Natural killer cell (primary cell): Measurements from ENCODE around the gene PYHIN1. TPM values are rescaled to one million over a fixed set of nuclear protein-coding genes. Genes with fewer than 3 reads are reported as not detected.
A peak's percentile ranks its signal among the peaks of the same experiment; 100 is the strongest.

Experiments used
- ATAC-seq, 3 donors: fragments of 150-1000 bp in 2 of 3; fragments of 200-7000 bp in 1 of 3; cut with Tn5 transposase; 1 replicate in 1 of 3; 2 replicates in 2 of 3; pipeline ENCODE4 v1.10.0; 2021; ENCODE audit warnings: mild to moderate bottlenecking in 2 of 3, moderate library complexity in 2 of 3
- DNase-seq, 2 donors: peaks; one replicate each; pipeline versions ENCODE4 v3.0.0 to v3.0.0-alpha.2; 2013 to 2021; ENCODE audit warnings: mixed read lengths in 1 of 2
- H3K27ac ChIP-seq: one replicate; pipeline ENCODE4 v1.5.1; 2013; ENCODE audit warnings: mild to moderate bottlenecking, low read length
- H3K27me3 ChIP-seq: one replicate; pipeline ENCODE4 v1.6.1; 2013; ENCODE audit warnings: low read length; ENCODE audit not compliant: control insufficient read depth, insufficient read depth
- H3K36me3 ChIP-seq: one replicate; pipeline ENCODE4 v1.6.1; 2013; ENCODE audit warnings: low read length; ENCODE audit not compliant: control insufficient read depth, insufficient read depth
- H3K4me1 ChIP-seq: one replicate; pipeline ENCODE4 v1.6.1; 2013; ENCODE audit warnings: low read length; ENCODE audit not compliant: control insufficient read depth, insufficient read depth
- H3K4me3 ChIP-seq: one replicate; pipeline ENCODE4 v1.5.1; 2013; ENCODE audit warnings: low read length
- H3K9me3 ChIP-seq: one replicate; pipeline ENCODE4 v1.6.1; 2013; ENCODE audit warnings: low read length; ENCODE audit not compliant: control insufficient read depth, insufficient read depth
- H3K27ac Mint-ChIP-seq, 2 donors: one replicate each; pipeline ENCODE4 v1.8.0; 2022; ENCODE audit warnings: mild to moderate bottlenecking in 2 of 2, mixed read lengths in 2 of 2, moderate library complexity in 1 of 2
- H3K27me3 Mint-ChIP-seq, 2 donors: one replicate each; pipeline ENCODE4 v1.8.0; 2022; ENCODE audit warnings: low read depth in 2 of 2, mixed read lengths in 2 of 2
- H3K36me3 Mint-ChIP-seq: one replicate; pipeline ENCODE4 v1.8.0; 2022; ENCODE audit warnings: mixed read lengths
- H3K4me1 Mint-ChIP-seq, 2 donors: one replicate each; pipeline ENCODE4 v1.8.0; 2022; ENCODE audit warnings: mixed read lengths in 2 of 2
- H3K4me3 Mint-ChIP-seq: one replicate; pipeline ENCODE4 v1.8.0; 2022; ENCODE audit warnings: mild to moderate bottlenecking, moderate library complexity, mixed read lengths
- H3K9me3 Mint-ChIP-seq, 2 donors: one replicate each; pipeline ENCODE4 v1.8.0; 2022; ENCODE audit warnings: mixed read lengths in 2 of 2
- WGBS: methylation state at CpG from one replicate; pipeline ENCODE4 v1.1.7; 2013; ENCODE audit warnings: missing lambda C conversion rate; ENCODE audit not compliant: insufficient coverage; 5-methylcytosine and 5-hydroxymethylcytosine counted together
- intact Hi-C: fragments of 100-400 bp; cut with micrococcal nuclease; formaldehyde crosslinking; loops from one replicate; pipeline ENCODE4 v1.14.2; 2022
- total RNA-seq, 4 donors: library from RNA; stranded (reverse); fragments of 120-200 nt in 1 of 4; gene quantifications; one replicate each; pipeline versions ENCODE4 v1.2.3 to v1.2.4, GENCODE V29; 2013 to 2022
- TF ChIP-seq, protein P1 (sequence below): fragments of 200-600 bp; IDR thresholded peaks from one replicate; pipeline ENCODE4 v1.8.0; 2022; ENCODE audit warnings: antibody characterized with exemption

The PYHIN1 gene
- 100 to 1,000 TPM; 171 to 313 (median 197) TPM for total RNA-seq
- total RNA-seq (2013) = 282 TPM

DNA sequence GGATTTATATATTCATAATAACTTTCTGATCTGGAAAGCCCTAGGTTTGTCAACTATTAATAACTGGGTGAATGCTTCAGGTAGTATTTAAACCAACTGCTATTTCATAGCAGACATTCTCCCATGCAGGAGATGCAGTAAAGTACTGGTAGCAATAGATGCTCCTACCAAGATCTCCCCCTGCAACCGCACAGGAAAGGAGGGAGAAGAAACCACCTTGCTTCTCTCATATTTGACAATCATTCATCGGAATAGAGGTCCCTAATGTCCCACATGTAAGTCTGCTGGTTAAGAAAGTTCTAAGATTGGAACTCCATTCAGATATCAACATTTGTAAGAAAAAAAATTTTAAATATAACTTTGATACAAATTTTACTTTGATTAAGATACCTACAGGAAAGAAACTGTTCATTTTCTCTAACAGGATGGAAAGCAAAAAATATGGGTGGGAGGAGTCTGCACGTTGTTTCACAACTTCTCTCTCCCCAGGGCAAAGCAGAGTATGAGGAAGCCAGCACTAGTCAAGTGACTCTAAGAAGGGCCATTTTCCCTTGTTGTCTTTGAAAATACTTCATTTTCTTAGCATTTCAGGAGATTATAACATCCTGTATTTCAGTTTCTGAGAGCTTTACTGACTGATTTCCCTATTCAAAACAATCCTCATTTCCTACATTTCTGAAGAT lies at the start of gene PYHIN1:
Gene PYHIN1 (plus strand): TSS at position 498 of the 683 bp plus-strand sequence. CDS start 5,359 bp downstream, outside the sequence.
- H3K27ac ChIP-seq = peak within 1 kb of the TSS; percentile 90
- H3K9me3 Mint-ChIP-seq = peaks cover 0 to 2% of the 10 kb centered on the region in 2 donors
- peaks cover 20% of the 10 kb centered on the region for H3K36me3 Mint-ChIP-seq
- H3K4me3 ChIP-seq = peak within 1 kb of the TSS; percentile 75
- TF ChIP-seq, protein P1, sequence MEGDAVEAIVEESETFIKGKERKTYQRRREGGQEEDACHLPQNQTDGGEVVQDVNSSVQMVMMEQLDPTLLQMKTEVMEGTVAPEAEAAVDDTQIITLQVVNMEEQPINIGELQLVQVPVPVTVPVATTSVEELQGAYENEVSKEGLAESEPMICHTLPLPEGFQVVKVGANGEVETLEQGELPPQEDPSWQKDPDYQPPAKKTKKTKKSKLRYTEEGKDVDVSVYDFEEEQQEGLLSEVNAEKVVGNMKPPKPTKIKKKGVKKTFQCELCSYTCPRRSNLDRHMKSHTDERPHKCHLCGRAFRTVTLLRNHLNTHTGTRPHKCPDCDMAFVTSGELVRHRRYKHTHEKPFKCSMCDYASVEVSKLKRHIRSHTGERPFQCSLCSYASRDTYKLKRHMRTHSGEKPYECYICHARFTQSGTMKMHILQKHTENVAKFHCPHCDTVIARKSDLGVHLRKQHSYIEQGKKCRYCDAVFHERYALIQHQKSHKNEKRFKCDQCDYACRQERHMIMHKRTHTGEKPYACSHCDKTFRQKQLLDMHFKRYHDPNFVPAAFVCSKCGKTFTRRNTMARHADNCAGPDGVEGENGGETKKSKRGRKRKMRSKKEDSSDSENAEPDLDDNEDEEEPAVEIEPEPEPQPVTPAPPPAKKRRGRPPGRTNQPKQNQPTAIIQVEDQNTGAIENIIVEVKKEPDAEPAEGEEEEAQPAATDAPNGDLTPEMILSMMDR = no peak
- H3K4me1 Mint-ChIP-seq = peaks cover 55 to 64% of the 10 kb centered on the region in 2 donors
- WGBS = 19% methylated on average over 2 of the region's 3 CpGs
- peak within 1 kb of the TSS; percentile 98 for H3K4me3 Mint-ChIP-seq
- no peaks in the 10 kb centered on the region for H3K27me3 Mint-ChIP-seq
- H3K9me3 ChIP-seq = no peaks in the 10 kb centered on the region
- DNase-seq (peak in 1 of 2 donors; percentile 71), ATAC-seq (peak; percentile 70 to 86 (median 76))
- peak within 1 kb of the TSS; percentile 90 to 95 for H3K27ac Mint-ChIP-seq
- H3K27me3 ChIP-seq = no peaks in the 10 kb centered on the region
- intact Hi-C loops = loop anchor here (2.0 to 10.0 kb wide), 3 partner anchors 48 to 1206 kb away; no protein-coding TSS in a partner anchor
- peaks cover 24% of the 10 kb centered on the region for H3K4me1 ChIP-seq
- no peaks in the 10 kb centered on the region for H3K36me3 ChIP-seq

DNA sequence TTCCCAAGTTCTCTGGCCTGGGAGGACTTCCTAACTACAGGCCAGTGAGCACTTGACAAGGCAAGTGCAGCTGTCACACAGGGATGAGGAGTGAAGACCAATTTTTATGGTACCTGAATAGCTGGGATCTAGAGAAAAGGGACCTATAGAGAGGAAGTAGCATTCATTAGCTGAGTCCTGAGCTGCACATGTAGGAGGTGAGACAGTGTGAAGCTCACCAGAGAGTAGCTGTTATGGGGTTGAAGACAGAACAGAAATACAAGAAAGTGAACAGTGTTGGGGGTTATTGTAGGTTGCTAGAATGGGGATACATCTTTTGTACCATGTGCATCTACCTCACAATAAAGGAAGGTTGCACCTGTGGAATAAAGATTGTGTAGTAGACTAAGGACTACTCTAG lies 37.7 kb upstream of the PYHIN1 start:
- TF ChIP-seq, protein P1 = no peak
- Mint-ChIP-seq H3K27me3 (peaks cover 0 to 2% of the 10 kb centered on the region in 2 donors), H3K27ac (peak overlapping the region in 1 of 2 donors; percentile 42), H3K4me1 (peaks cover 8 to 11% of the 10 kb centered on the region in 2 donors), H3K4me3 (no peak overlapping the region), H3K9me3 (no peaks in the 10 kb centered on the region), H3K36me3 (no peaks in the 10 kb centered on the region)
- H3K9me3 ChIP-seq = no peaks in the 10 kb centered on the region
- no peaks in the 10 kb centered on the region for H3K4me1 ChIP-seq
- H3K27ac ChIP-seq = no peak overlapping the region
- H3K4me3 ChIP-seq = no peak overlapping the region
- no peaks in the 10 kb centered on the region for H3K36me3 ChIP-seq
- intact Hi-C loops = no loop called here
- DNase-seq = no peak
- no peaks in the 10 kb centered on the region for H3K27me3 ChIP-seq
- ATAC-seq = peak; percentile 58 to 67 (median 65)

DNA sequence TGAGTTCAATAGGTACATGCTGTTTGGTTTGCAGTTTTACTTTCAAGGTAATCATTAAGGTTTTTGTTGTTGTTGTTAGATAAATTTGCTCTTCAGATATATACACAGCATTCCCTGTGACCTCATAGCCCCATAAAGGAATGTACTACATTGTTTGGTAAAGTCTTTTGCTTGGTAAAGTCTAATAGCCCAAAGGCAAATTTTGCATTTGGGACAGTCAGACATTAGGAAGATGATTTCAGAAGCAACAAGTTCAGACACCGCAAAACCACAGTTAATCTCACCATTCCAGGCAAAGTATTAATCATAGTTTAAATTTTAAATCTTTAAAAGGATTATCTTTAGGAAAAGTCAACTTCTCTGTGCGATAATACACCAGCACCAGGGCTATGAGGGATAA lies 32.6 kb upstream of the PYHIN1 start:
- WGBS = no CpG with 5 or more reads among the region's 2 CpGs
- no peaks in the 10 kb centered on the region for H3K36me3 ChIP-seq
- H3K36me3 Mint-ChIP-seq = peaks cover under 1% of the 10 kb centered on the region
- no peaks in the 10 kb centered on the region for H3K27me3 ChIP-seq
- H3K27ac Mint-ChIP-seq = no peak overlapping the region
- no peak overlapping the region for H3K4me3 ChIP-seq
- peaks cover 5 to 7% of the 10 kb centered on the region in 2 donors for H3K4me1 Mint-ChIP-seq
- no peak overlapping the region for H3K27ac ChIP-seq
- intact Hi-C loops = no loop called here
- peaks cover 0 to 2% of the 10 kb centered on the region in 2 donors for H3K27me3 Mint-ChIP-seq
- TF ChIP-seq, protein P1 = no peak
- peaks cover 0 to 2% of the 10 kb centered on the region in 2 donors for H3K9me3 Mint-ChIP-seq
- DNase-seq (no peak), ATAC-seq (no peak)
- H3K4me1 ChIP-seq = no peaks in the 10 kb centered on the region
- no peaks in the 10 kb centered on the region for H3K9me3 ChIP-seq
- H3K4me3 Mint-ChIP-seq = no peak overlapping the region
